GM18511 (cell line): Measurements from ENCODE around the gene ANKRD44.

ENCODE experiments used
- ATAC-seq: cut with Tn5 transposase; IDR thresholded peaks from one replicate; pipeline ENCODE4 v1.9.1; 2021; ENCODE audit warnings: mild to moderate bottlenecking, moderate library complexity; ENCODE audit not compliant: unreplicated experiment

ANKRD44 gene

GRCh38 chr2:197265036-197265435 lies 45.5 kb downstream of the ANKRD44 start:
- no peak for ATAC-seq

GRCh38 chr2:197264332-197264731 lies 46.2 kb downstream of the ANKRD44 start:
- no peak for ATAC-seq

DNA sequence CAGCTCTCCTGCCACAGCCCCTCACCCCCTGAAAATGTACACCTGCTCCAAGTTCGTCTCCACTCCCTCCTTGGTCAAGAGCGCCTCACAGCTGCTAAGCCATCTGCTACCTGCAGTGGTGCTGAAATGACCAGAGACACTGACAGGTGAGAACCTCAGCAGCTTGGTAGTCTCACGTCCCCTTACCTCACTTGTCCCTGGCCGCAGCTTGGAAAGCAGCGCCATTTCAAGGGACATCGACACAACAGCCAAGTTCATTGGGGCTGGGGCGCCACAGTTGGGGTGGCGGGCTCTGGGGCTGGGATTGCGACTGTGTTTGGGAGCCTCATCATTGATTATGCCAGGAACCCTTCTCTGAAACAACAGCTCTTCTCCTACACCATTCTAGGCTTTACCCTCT lies 47.5 kb downstream of the ANKRD44 start:
- ATAC-seq, result no peak

DNA sequence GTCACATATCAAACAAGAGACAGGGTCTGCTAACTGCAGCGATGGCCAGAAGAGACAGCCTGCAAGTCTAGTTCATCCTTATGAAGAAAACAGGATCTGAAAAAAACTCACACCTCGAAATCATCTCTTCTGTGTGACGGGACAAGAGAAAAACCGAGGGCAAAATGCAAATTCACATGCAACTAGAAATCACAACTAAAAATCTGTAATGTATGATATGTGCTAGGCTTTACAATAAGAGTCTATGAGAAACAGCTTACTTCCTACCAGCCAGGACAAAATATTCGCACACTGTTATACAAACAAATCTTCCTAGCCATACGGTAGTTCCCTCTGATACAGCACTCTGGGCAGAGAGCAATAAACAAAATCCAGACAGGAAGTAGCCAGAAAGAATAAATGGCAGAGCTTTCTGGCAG lies 48.8 kb downstream of the ANKRD44 start:
- peak; percentile 70 for ATAC-seq

DNA sequence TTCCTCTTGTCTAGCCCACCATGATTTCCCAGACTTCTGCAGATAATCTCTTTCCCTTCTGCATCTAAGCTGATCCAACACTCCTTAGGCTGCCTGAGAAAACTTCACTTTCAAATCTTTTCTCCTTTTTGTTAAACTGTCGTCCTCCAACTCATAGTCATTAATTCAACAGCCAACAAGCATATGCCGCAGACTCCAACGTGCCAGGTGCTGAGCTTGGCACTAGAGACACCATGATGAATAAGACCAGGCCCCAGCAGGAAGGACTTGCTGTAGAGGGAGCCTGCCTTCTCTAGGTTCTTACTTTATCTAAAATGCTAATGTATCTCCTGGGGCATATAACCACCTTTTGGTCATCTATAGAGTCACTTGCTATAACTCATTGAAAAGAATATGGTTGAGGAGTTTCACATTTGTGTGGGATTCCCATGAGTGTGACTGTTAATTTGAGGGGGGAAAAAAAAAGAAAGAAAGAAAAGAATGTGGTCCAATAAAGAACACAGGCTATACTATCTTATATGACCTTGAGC lies 51.0 kb downstream of the ANKRD44 start:
- ATAC-seq, result no peak

DNA sequence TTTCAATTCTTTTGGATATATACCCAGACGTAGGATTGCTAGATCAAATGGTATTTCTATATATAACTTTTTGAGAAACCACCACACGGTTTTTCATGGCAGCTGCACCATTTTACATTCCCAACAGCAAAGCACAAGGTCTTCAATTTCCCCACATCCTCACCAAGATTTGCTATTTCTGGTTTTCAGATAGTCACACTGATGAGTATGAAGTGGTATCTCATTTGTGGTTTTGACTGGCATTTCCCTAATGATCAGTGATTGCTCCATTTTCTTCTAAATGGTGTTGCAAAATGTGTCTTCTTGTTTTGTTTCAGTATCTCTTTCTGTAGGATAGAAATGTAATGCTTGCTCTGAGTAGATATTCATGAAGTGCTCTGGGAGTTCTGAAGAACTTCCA lies 52.0 kb downstream of the ANKRD44 start:
- ATAC-seq, result no peak

- no peak for ATAC-seq
Measured at GRCh38 chr2:197256547-197257170, 53.9 kb downstream of the ANKRD44 start.

- ATAC-seq, result no peak
Measured at GRCh38 chr2:197256021-197256420, 54.6 kb downstream of the ANKRD44 start.

- peak; percentile 92 for ATAC-seq
Measured at GRCh38 chr2:197255543-197255942, 55.0 kb downstream of the ANKRD44 start.

DNA sequence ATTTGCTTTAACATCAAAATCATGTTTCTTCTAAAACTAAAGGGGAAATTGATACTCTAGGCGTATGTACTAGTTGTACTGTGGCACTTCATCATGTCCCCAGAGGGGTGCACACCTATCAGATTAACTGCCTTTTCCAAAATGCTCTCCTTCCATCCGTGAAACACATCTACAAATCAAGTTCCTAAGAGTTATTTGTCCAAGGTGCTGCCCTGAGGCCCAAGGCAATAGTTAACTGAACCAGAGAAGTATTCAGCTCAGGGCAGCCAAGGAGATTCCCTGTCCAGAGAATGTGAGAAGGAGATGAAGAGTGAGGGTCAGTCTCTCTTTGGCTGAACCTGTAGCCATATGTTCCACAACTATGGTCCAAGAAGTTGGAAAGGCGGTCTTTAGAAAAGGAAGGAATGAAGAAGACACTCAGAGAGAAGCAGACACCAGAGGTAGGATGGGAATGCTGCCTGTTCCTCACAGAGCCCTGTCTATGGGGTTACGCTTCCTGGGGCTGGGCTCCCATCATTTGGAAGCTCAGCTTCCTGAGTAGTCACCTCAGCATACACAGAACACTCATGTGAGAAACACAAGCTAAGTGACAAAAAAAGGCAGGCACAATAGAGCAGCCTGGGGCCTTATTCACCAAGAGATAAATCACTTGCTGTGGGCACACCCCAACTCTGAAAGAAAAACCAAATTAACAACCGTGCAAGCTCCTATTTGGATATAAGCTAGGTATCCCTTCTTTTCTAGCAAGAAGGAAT lies 55.6 kb downstream of the ANKRD44 start:
- ATAC-seq, result peak; percentile 39

DNA sequence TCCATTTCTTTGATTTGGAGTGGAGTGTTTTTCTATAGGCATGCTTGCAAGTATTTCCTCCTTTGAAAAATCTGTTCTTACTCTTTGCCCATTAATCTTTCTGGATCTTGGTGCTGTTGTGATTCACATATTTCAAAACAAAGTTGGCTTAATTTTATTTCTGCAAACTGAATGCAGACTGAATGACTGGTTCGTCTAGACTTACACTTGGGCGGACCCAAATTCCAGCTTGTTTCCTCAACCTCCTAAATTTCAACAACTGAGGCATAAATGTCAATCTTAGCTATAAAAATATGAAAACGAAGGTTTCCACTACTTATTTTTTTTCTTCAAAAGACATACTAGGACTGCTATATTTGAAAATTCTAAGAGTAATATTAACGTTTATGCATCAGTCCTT lies 59.0 kb downstream of the ANKRD44 start:
- ATAC-seq, result no peak

DNA sequence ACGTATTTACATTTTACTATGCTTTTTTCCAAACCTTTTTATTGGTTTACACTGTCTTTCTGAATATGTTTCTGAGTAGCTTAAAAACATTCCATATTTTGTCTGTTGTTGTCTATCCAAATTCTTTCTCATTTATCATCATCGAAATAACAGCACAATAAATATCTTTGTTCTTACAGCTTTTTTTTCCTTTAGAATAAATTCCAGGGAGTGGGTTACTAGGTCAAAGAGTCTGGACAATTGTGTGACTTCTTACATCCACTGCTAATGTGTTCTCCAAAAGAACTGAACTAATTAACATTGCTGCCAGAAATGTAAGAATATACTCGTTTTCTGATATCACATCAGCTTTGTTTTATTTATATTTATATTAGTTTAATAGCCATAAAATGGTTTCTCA lies 59.4 kb downstream of the ANKRD44 start:
- no peak for ATAC-seq

DNA sequence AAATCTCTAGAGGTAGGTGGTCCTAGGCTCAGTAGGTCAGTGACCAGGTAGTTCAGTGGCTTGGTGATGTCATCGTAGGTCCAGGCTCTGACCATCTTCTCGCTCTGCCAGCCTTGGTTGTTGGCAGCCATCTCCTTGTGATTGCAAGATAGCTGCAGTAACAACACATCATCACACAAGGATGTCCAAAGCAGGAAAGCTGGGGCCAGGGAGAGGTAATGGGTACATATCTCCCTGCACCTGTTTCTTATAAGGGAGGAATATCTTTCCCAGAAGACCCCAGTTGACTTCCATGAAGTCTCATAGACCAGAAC lies 60.5 kb downstream of the ANKRD44 start:
- ATAC-seq, result no peak

DNA sequence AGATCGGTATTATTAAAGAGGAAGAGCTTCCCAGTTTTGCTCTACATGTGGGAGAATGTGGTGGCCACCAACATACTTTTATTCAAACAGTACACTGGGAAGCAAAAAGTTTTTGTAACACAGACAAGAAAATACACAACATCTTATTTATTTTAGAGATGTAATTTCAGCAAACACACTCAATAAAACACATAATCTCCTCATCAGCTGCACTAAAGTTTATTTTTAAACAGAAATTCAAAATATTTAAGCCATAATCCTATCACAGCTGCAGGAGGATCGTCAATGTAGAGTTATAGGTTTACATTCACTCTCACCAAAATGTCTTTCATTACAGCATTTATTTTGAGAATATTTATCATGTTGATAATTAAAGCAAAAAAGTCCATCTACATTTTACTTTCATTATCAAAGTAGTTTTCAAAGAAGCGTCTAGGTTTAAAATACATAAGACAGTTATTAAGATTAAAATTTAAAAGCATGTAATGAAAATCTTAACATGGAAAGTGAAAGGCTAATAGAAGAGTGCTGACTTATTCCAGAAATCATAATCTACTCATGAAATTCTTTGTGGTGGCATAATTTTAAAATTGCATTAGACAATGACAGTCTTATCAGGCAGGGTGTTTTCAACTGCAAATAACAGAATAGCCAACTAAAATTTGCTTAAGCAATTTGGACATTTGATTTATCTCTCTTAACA lies 61.0 kb downstream of the ANKRD44 start:
- ATAC-seq, result no peak

GRCh38 chr2:197248623-197249022 lies 62.0 kb downstream of the ANKRD44 start:
- peak; percentile 54 for ATAC-seq

DNA sequence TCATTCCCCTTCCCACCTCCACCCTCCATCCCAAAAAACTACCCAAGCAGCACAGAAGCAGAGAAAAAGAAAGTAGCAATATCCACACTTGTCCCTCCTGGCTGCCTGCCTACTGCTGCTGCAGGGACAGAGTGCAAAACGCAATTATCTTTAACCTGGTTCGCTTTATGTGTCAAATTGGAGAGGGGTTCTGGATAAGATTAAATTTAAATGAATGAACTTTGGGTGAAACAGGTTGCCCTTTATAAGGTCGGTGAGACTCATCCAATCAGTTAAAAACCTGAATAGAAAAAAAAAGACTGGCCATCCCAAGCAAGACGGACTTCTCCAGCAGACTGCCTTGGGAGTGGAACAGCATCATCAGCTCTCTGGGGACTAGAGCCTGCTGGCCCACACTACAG lies 62.6 kb downstream of the ANKRD44 start:
- no peak for ATAC-seq

DNA sequence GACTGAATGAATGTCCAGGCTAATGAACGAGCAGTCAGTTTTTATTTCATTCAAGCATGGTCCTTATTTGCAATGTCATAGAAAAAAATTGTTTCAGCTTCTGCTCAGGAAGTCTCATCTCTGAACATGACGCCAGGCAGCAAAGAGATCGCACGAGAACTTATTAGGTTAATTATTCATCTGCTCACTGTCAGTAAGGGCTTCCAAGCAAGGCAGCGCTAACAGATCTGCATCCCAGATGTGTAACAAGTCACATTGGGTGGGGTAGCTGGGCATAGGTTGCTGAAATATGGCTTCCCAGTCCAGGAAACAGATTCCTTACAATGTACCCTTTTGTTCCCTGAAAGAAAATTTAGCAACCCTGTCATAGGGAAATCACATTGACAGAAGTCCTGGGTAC lies 63.5 kb downstream of the ANKRD44 start:
- ATAC-seq, result peak; percentile 85

DNA sequence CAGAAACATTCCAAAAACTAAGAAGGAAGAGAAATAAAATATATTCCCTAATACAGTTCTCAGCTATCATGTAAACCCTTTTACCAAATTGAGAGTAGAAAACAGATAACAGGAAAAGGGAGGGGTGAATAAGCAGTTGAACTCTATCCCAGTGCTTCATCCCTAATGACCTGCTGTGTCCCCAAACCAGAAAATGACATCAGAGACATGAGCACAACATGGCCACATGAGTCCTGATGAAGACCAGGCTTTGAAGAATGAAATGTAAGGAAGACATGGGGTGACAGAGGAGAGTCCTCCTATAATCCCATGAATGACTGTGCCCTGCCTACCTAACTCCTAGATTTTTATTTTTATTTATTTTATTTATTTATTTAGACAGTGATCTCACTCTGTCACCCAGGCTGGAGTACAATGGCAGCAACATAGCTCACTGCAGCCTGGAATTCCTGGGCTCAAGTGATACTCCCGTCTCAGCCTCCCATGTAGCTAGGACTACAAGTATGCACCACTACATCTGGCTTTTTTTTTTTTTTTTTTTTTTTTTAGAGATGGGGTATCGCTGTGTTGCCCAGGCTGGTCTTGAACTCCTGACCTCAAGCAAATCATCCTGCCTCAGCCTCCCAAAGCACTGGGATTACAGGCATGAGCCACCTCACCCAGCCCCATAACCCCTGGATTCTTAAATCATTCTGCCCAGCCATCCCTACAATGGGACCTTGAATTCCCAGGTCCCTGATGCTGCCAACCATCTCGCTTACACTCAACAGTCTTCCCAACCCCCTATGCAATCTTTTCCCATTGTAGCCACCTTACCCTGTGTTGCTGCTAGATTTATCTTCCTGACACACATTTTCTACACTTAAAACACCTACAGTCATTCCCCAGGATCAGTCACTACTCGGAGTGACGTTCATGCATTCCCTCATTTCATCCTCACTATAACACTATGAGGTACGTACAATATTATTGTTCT lies 64.5 kb downstream of the ANKRD44 start:
- no peak for ATAC-seq

GRCh38 chr2:197244349-197244748 lies 66.2 kb downstream of the ANKRD44 start:
- ATAC-seq, result no peak

DNA sequence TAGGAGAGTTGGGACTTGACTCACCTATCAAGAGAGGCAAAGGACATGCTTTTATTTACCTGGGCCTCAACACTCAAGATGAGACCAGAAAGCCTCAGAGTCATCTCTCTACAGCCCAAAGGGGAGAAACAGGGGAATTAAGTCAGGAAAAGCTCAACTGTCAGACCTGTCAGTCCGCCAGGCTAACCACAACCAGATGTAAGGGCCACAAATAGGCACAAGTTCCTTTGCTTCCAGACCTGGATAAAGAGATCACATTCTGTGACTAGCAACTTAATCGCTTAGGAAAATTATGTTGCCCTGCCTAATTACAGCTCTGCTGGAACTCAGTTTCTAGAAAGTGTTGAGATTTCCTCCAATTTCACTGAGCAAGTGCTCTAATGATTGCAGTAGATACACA lies 67.9 kb downstream of the ANKRD44 start:
- no peak for ATAC-seq

- ATAC-seq, result no peak
Measured at GRCh38 chr2:197241596-197241995, 69.0 kb downstream of the ANKRD44 start.
